NCI-H1417 (cell line): ENCODE results near the gene PPARD.
A peak's percentile ranks its signal among the peaks of the same experiment; 100 is the strongest.
"Not testable (repeated sequence)": the region's sequence is repeated elsewhere in the genome, so short reads cannot be mapped to it uniquely, and the experiment has no call there.

Experiments used
- DNase-seq, 3 experiments: peaks; one replicate each; lab custom pipeline; 2025; lab: John Stamatoyannopoulos, UW

PPARD gene

DNA sequence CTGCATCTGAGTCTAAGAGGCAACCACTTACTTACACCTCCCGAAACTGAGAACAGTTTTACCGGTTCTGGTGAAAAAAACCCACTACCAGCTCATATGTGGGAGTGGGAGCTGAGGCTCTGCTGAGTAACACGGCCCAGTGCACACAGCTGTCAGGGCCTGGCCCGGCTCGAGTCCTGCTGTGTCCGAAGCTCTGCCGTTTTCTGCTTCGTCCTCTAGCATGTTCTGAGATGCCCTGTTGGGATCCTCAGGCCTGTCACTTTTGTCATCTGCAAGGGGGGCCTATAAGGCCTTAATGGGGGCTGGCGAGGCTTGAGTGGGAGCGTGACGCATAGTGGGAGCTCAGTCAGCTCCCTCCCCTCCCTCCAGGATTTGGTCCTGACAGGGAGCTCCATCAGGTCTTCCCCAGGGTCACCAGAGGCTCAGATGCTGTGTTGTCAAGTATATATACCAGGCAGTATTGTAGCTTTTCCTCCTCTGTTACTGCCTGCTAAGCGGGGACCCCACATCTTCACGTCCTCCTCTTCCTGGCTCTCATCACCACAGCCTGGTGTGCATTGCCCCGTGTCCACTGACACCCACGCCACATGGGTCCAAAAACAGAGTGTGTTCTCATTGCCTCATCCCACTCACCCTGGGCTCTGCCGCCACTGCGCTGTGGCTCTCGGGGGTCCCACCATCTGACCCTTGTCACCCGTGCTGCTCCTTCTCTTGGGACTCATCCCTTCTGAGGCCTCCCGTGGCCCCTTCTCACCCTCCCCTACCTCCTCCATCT is 64.5 kb downstream of the PPARD start:
- DNase-seq, result no peak

DNA sequence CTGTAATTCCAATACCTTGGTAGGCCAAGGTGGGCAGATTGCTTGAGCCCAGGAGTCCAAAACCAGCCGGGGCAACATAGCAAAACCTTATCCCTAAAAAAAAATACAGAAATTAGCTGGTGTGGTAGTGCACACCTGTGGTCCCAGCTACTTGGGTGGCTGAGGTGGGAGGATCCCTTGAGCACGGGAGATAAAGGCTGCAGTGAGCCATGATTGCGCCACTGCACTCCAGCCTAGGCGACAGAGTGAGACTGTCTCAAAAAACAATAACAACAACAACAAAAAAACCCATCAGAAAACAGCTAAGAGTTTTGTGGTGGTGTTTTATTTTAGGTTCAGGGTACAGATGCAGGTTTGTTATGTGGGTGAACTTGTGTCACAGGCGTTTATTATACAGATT is 66.9 kb downstream of the PPARD start:
- no peak for DNase-seq

DNA sequence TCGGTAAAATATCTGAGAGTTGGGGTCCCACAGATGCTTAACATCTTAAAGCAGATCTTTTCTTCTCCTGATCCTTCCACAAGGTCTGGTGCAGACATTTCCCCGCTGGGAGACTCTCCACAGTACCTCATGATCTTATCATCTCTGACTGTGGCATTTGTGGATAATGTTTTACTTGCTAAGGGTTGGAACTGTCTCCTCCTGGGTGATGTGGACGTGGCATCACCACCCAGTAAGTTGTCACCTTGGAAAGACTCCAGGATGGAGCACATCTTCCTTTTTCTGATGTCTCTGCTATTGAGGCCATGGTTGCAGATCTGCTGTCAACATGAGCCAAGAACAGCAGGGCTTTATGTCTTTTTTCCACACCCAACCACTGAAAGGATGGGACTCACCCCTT is 67.8 kb downstream of the PPARD start:
- no peak for DNase-seq

GRCh38 chr6:35411066-35411465 is 68.7 kb downstream of the PPARD start:
- DNase-seq, result no peak

GRCh38 chr6:35412102-35412501 is 69.7 kb downstream of the PPARD start:
- no peak for DNase-seq

DNA sequence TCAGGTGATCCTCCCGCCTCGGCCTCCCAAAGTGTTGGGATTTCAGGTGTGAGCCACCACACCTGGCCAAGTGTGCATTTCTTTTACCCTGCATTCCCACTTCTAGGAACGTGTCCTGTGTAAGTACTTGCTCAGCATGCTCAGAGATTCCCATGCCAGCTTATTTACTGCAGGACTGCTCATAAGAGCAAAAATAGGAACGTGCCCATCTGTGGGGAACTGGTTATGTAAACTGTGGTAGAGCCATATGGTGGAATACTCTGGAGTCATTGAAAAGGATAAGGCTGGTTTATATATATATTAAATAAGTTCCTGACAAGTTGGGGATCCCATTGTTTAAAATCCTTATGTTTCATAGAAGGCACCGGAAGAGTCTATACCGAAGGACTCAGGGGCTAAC is 71.6 kb downstream of the PPARD start:
- DNase-seq, result no peak

GRCh38 chr6:35415065-35415891 is 72.9 kb downstream of the PPARD start:
- peak; percentile 75 to 92 (median 89) for DNase-seq

DNA sequence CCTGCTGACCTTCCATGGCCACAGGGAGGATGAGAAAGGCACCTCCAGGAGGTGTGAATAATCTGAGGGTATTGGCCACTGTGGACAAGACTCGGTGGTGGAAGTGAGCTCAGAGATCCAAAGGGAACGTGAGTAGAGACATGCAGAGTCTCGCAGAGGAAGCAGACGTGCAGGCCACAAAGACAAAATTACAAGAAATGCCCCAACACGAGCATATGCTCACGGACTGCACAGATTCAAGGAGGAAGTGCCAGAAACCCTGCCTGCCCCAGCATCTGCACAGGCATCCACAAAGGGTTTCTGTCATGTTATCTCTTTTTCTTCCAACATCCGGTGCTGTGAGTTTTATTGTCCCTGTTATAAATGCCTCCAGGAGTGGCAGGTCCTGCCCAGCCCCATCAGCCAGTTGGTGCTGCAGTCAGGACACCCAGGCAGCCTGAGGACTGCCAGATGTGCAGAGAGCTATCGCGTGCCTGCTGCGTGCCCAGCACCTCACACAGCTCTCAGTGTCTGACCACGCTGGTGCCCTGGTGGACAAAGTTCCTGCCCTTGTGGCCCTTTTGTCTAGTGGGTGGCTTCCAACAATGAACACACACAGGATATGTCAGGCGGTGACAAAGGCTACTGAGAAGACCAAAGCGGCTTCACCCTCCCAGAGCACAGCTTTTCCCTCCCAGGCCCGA is 75.8 kb downstream of the PPARD start:
- DNase-seq, result no peak

- no peak for DNase-seq
Measured at GRCh38 chr6:35419417-35419816, 77.1 kb downstream of the PPARD start.

- DNase-seq, result no peak
Measured at GRCh38 chr6:35419961-35420360, 77.6 kb downstream of the PPARD start.

GRCh38 chr6:35425284-35425683 is 82.9 kb downstream of the PPARD start:
- DNase-seq, result no peak

GRCh38 chr6:35426074-35426473 is 83.7 kb downstream of the PPARD start:
- no peak for DNase-seq

DNA sequence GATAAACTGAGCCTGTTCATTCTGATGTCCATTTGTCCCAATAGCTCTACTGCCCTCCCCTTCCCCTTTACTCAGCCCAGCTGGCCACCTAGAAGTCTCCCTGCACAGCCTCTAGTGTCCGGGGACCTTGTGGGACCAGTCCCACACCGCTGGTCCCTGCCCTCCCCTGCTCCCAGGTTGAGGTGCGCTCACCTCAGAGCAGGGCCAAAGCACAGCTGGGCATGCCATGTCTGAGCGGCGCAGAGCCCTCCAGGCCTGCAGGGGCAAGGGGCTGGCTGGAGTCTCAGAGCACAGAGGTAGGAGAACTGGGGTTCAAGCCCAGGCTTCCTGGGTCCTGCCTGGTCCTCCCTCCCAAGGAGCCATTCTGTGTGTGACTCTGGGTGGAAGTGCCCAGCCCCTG is 85.1 kb downstream of the PPARD start:
- no peak for DNase-seq

DNA sequence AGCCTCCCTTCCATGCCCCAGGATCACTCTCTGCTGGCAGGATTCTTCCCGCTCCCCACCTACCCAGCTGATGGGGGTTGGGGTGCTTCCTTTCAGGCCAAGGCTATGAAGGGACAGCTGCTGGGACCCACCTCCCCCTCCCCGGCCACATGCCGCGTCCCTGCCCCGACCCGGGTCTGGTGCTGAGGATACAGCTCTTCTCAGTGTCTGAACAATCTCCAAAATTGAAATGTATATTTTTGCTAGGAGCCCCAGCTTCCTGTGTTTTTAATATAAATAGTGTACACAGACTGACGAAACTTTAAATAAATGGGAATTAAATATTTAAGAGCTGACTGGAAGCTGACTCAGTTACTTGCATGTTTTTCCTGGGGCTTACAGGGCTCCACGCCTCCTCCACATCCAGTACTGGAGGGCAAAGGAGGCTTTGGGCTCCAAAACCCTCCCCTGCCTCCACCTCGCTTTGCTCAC is 85.5 kb downstream of the PPARD start:
- DNase-seq, result no peak

DNA sequence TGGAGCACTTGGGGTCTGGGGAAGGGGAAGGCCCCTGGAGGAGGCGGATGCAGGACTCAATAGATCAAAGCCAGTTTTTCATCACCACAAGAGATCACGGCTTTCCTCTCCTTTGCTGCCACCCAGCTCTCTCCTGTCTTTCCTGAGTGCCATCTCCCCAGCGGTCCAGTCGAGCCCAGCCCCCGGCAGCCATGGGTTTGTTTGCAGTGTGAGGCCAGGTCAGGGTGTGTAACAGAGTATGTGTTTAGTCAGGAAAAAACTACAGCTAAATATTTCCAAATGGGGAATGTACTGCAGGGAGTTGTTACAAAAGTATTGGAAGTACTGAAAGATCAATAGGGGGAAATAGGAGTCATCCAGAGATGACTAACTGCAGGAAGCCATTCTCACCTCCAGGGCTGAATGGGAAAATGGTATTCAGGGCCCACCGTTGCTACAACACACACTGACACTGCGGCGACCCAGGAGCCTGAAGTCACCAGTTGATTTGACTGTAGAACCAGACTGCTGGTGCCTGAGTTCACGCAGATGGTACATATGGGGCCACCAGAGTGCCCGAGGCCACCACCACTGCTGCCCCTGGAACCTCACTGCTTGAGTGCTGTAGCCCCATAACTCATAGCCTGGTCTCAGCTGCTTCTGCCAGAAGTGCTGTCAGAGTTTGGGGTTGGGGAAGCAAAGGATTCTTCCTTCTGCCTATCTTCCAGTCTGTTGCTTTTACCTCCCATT is 86.2 kb downstream of the PPARD start:
- DNase-seq, result no peak

- no peak for DNase-seq
Measured at GRCh38 chr6:35429463-35429862, 87.1 kb downstream of the PPARD start.

DNA sequence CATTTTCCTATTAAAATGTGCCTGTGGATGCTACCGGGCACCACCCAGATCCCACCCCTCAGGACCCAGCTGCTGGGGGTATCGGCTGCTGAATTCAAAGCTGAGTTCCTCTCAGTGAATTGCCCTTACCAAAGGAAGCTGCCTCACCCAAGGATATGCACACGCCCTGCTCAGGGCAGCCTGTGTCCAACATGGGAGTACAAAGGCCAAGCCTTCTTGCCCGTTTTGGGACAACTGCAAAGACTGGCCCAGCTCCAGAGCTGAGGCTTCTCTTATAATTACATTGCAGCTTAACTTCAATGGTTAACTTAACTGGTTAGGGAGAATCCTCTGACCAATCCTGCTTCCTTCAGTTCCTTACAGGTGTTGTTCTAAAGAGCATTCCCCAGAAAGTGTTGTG is 89.9 kb downstream of the PPARD start:
- no peak for DNase-seq

DNA sequence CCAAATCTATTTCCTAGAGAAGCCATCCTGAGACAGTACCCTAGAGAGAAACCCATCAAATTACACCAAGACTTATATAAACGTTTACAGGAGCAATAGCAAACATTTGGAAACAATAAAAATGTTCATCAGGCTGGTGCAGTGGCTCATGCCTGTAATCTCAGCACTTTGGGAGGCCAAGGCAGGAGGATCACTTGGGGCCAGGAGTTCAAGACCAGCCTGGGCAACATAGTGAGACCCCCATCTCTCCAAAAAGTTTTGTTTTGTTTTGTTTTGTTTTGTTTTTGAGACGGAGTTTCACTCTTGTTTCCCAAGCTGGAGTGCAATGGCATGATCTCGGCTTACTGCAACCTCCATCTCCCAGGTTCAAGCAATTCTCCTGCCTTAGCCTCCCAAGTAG is 90.3 kb downstream of the PPARD start:
- DNase-seq, result not testable (repeated sequence)

GRCh38 chr6:35435074-35435837 is 92.9 kb downstream of the PPARD start:
- DNase-seq, result no peak

DNA sequence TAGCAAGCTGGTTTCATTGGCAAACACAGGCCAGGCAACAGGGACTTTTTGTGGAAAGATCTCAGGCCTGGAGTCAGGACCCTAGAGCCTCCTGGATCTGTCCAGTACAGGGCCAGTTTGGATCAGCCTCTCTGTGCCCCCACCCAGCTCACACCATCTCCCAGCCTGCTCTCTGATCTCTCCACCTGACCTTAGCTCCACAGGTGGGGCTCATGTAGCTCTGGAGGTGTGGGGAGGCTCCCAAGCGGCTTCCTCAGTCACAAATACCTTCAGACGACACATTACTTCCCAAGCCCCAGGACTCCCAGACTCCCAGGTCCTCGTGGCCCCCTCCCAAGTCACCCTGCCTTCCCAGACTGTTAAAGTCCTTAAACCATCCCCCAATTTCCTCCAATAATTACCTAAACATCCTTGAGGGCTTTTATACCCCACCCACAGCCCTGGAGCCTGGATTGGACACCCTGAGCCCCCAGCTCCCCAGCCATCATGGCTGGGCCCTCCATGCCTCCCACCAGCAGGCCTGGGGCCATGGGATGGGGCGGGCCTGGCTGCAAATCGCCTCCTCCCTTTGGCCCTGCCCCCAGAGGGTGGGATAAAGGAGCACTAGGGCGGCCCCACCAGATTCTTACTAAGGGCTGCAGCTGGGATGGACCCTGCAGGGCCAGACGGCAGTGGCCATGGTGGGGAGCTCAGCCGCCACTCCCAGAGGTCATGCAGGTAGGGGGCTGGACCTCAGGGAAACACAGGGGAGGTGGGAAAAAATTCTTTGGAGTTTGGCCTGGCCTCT is 93.9 kb downstream of the PPARD start:
- no peak for DNase-seq
